ENCODE data around the gene PRSS8.
"Not testable (repeated sequence)": the region's sequence is repeated elsewhere in the genome, so short reads cannot be mapped to it uniquely, and the experiment has no call there.

PRSS8 gene

GRCh38 chr16:31135535-31136286 is at the start of gene PRSS8:
PRSS8 (minus strand) TSS chr16:31135727; CDS start chr16:31135498, 229 bp downstream.
- DNase-seq = no peak

- DNase-seq = no peak
Observed at GRCh38 chr16:31184888-31185287, 49.4 kb upstream of the PRSS8 start.

DNA sequence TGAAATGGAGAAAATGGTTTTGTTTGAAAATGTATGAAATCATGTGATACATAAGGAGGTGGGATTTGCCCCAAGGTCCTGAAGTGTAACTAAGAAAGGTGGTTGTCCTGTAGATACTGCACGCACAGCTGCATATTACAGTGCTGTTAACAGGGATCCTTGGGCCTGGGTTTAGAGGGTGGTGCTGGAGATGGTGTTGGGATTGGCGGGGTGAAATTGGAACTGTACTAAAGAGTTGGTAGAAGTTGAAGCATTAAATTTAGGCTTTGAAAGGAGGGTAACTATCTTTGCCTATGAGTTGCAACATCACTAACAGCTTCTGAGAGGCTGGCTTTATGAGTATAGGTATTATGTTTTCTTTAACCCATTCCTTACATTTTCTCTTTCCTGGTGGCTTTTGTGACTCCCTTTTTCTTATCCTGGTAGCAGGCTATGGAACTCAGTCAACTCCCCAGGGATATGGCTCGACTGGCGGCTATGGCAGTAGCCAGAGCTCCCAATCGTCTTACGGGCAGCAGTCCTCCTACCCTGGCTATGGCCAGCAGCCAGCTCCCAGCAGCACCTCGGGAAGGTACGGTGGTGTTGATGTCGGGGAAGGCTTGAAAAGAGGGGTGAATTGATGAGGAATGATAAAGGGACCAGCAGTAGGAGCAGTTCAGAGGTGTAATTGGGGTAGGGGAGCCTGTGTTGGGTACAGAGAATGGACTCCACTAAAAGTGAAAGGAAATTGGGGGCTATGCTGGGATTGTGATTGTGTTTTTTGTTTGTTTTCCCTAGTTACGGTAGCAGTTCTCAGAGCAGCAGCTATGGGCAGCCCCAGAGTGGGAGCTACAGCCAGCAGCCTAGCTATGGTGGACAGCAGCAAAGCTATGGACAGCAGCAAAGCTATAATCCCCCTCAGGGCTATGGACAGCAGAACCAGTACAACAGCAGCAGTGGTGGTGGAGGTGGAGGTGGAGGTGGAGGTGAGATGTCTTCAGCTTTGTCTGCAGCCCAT is 48.2 kb upstream of the PRSS8 start:
- DNase-seq = no peak

DNA sequence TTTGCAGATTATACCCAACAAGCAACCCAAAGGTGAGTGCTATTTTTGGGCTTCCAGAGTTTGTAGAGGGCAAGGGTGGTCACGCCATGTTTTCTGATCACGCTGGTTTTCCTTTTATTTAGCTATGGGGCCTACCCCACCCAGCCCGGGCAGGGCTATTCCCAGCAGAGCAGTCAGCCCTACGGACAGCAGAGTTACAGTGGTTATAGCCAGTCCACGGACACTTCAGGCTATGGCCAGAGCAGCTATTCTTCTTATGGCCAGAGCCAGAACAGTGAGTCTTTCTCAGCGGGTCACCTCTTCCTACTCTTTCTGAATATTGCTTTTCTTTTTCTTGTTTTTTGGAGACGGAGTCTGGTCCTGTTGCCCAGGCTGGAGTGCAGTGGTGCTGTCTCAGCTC is 46.9 kb upstream of the PRSS8 start:
- no peak for DNase-seq

- peak in 2 of 58 donors; percentile 20 to 24 for DNase-seq
Observed at GRCh38 chr16:31181102-31181830, 45.7 kb upstream of the PRSS8 start.

- peak; percentile 52 to 94 (median 88) for DNase-seq
Observed at GRCh38 chr16:31179747-31180459, 44.4 kb upstream of the PRSS8 start, which contains the start of gene FUS. FUS (plus strand) TSS chr16:31180139; CDS start chr16:31180215, 76 bp downstream.

DNA sequence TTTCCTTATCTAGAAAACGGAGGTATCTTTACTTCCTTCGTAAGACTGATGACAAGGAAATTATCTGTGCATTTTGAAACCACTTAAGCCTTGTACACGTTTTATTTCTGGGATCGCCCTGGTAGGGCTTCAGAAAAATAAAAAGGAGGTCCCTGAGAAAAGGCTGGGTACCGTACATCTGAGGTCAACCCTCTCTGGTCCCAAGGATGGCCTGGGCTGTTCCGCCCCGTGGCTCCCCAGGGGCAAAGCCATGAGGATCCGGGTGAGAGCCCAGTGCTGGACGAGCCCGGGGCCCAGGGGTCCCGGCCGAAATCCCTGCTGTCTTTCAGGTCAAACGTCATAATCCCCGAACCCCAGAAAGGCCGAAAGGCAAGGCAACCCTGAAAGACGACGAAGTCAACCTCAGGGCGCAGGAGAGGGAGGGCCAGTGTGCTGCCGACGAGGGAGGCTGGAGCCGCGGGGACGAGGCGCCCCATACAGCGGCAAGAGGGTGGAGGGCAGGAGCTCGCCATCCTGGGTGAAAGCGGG is 43.8 kb upstream of the PRSS8 start:
- no peak for DNase-seq

DNA sequence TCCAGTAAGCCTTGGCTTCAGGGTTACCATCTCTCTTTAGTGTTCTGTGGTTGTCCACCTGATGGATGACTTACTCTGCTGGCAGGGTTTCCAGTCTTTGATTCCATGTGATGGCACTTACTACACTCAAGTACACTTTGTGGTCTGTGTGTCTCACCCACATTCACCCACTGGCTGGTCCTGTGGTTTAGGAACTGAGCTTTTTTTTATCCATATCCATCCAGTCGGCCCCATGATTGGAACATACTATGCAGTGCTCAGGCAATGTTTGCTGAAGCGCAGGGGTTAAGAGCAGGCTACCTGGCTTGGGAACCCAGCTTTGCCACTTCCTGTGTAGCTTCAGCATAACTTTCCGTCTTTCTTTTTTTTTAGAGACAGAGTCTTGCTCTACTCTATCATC is 41.6 kb upstream of the PRSS8 start:
- DNase-seq = no peak

GRCh38 chr16:31170048-31170447 is 34.5 kb upstream of the PRSS8 start:
- not testable (repeated sequence) for DNase-seq

DNA sequence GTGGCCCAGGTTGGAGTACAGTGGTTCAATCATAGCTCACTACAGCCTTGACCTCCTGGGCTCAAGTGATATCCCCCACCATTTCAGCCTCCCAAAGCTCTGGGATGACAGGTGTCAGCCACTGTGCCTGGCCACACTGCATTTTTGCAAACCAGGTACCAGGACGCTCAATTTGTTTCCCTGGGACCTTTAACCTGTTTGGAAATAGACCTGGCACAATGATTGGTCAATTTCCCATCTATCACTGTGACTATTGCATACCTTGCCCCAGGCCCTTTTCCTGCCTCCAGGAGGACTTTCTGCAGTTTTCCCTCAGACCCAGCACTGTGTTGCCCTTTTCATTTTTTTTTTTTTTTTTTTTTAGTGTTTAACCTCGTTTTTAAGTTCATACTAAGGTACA is 33.3 kb upstream of the PRSS8 start:
- no peak for DNase-seq

DNA sequence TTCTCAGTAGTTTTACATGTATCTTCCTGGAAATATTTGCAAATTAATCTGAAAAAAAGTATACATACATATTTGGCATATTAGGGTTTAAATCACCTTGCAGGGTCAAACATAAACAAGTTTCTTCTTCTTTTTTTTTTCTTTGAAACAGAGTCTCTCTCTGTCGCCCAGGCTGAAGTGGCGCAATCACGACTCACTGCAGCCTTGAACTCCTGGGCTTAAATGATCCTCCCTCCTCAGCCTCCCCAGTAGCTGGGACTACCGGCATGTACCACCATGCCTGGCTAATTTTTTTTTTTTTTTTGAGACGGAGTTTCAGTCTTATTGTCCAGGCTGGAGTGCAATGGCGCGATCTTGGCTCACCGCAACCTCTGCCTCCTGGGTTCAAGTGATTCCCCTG is 31.8 kb upstream of the PRSS8 start:
- DNase-seq = no peak

DNA sequence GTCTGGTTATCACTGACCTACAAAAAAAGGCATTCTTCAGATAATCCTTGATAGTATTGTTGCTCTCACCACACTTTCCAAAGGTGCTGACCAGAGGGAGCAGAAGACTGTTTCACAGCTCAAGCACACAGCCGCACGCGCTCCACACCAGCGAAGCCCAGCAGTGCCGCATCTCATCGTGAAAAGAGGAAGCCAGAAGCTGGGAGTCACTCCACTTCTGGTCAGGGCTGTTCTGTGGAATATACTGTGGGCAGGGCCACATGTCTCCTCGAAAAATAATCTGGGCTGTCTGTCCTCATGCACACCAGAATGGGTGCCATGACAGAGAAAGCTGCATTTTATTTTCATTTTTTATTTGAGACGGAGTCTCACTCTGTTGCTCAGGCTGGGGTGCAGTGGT is 21.6 kb upstream of the PRSS8 start:
- DNase-seq = peak in 2 of 58 donors; percentile 2 to 16

GRCh38 chr16:31150976-31151375 is 15.4 kb upstream of the PRSS8 start:
- not testable (repeated sequence) for DNase-seq

- no peak for DNase-seq
Observed at GRCh38 chr16:31149894-31150890, 14.7 kb upstream of the PRSS8 start, which contains the start of gene PRSS36. PRSS36 (minus strand) TSS chr16:31150066; CDS start chr16:31150035, 31 bp downstream.

- DNase-seq = no peak
Observed at GRCh38 chr16:31149332-31149731, 13.8 kb upstream of the PRSS8 start.

DNA sequence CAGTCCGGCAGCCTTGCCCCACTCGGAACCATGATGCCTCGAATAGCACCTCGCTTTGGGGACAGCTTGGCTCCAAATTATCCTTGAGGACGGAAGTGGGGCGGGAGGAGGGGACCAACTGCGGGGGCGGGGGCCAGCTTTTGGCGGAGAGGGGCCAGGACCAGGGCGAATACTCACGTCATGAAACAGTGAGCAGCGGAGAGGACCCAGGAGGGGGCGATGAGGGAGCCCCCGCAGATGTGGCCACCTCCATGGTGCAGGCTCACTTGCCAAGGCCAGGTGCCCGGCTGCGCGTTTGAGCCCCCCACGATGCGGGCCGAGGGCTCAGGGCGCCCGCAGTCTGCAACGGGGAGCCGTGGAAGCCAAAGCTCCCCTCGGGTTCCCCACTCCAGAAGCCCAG is 13.4 kb upstream of the PRSS8 start:
- DNase-seq = no peak

- DNase-seq = no peak
Observed at GRCh38 chr16:31148281-31148728, 12.8 kb upstream of the PRSS8 start.

GRCh38 chr16:31147574-31147973 is 12.0 kb upstream of the PRSS8 start:
- DNase-seq = no peak

Data from anterior cingulate cortex (tissue), 58 donors.